HG03064 (cell line): ENCODE measurements around the gene MITF.

Experiments used
- ATAC-seq: cut with Tn5 transposase; IDR thresholded peaks from one replicate; pipeline ENCODE4 v1.9.1; 2021; ENCODE audit warnings: low read depth; ENCODE audit not compliant: unreplicated experiment

MITF gene

GRCh38 chr3:69999140-70000027 is 260.1 kb downstream of the MITF start, which contains the start of gene SAMMSON:
Gene SAMMSON, plus strand, starts transcription at chr3:69999733.
- no peak for ATAC-seq

GRCh38 chr3:70000028-70000410 is 260.8 kb downstream of the MITF start:
- ATAC-seq, result no peak

DNA sequence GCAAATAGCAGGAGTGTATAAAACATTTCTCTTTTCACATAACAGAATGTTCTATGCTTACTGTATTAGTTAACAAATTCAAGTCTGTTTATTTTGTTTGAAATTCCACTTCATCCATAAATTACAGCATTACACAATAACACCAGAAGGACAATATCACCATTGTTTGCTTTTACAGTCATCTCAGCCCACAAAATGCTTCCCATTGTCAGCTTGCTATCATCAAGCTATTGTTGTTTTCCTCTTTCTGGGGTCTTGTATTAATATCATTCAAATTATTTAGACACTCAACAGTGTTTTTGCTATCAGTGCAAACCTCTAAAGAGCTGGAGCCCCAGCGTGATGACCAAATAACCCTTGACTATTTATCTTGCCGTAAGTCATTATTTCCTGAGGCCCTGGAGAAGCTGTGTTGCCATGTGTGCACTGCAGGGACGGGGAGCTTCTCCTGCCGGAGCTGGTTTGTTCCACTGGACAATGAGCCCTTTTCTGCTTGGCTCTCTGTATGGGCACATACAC is 261.4 kb downstream of the MITF start:
- no peak for ATAC-seq

DNA sequence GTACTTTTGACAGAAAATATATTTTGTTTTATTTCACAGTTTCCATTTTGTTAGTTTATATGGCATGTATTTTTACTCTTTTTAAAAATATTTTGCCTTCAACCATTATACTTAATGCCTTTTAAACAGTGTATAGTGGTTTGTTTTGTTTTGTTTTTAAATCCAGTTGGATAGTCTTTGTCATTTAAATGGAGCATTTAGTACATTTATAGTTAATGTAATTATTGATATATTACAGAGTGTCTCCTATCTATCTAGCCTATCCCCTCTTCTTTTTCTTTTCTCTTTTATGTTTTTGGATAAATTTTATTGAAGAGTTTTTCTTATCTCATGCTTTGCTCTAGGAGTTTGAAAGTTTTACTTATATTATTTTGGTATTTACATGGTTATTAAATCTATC is 263.9 kb downstream of the MITF start:
- no peak for ATAC-seq

- ATAC-seq, result no peak
These were observed 266.8 kb downstream of the MITF start for GRCh38 chr3:70006089-70006488.

GRCh38 chr3:70010346-70010745 is 271.1 kb downstream of the MITF start:
- ATAC-seq, result no peak

DNA sequence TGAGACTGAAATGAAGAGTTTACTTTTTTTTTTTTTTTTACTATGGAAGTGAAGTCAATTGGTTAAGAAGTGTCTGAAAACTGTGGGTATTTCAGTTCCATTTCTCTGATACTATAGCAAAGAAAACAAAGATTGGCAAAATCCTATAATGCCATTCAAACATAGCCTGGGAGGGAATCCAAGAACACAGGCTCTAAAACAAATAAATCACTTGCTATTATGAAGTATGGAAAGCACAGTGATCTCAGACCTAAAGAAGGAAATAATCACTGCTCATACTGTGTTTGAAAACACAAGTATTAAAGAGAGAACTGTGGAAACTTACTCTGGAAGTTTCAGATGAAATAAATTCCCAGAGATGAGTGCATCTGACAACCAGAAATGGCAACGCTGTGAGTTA is 272.3 kb downstream of the MITF start:
- ATAC-seq, result no peak
